HG02938 (cell line): ENCODE data around the gene PCED1B.
"Not testable (repeated sequence)": the region's sequence is repeated elsewhere in the genome, so short reads cannot be mapped to it uniquely, and the experiment has no call there.

Experiments
- ATAC-seq: cut with Tn5 transposase; IDR thresholded peaks from one replicate; pipeline ENCODE4 v1.9.1; 2021; ENCODE audit warnings: mild to moderate bottlenecking, moderate library complexity; ENCODE audit not compliant: unreplicated experiment

The PCED1B gene

GRCh38 chr12:47117305-47117704 is 37.9 kb downstream of the PCED1B start:
- ATAC-seq: not testable (repeated sequence)

GRCh38 chr12:47120736-47121135 is 41.3 kb downstream of the PCED1B start:
- no peak for ATAC-seq

GRCh38 chr12:47121146-47121545 is 41.7 kb downstream of the PCED1B start:
- ATAC-seq: no peak

- no peak for ATAC-seq
Observed at GRCh38 chr12:47122602-47123001, 43.2 kb downstream of the PCED1B start.

- no peak for ATAC-seq
Observed at GRCh38 chr12:47123730-47124129, 44.3 kb downstream of the PCED1B start.

- no peak for ATAC-seq
Observed at GRCh38 chr12:47124451-47124850, 45.0 kb downstream of the PCED1B start.

GRCh38 chr12:47126246-47126645 is 46.8 kb downstream of the PCED1B start:
- no peak for ATAC-seq

GRCh38 chr12:47131011-47131410 is 51.6 kb downstream of the PCED1B start:
- no peak for ATAC-seq

GRCh38 chr12:47134005-47134404 is 54.6 kb downstream of the PCED1B start:
- no peak for ATAC-seq

- ATAC-seq: no peak
Observed at GRCh38 chr12:47135578-47135977, 56.2 kb downstream of the PCED1B start.

GRCh38 chr12:47139000-47139681 is 59.7 kb downstream of the PCED1B start:
- no peak for ATAC-seq

GRCh38 chr12:47141459-47141858 is 62.0 kb downstream of the PCED1B start:
- no peak for ATAC-seq

- ATAC-seq: no peak
Observed at GRCh38 chr12:47144769-47145168, 65.3 kb downstream of the PCED1B start.

- ATAC-seq: no peak
Observed at GRCh38 chr12:47145188-47145587, 65.8 kb downstream of the PCED1B start.

GRCh38 chr12:47147739-47148138 is 68.3 kb downstream of the PCED1B start:
- no peak for ATAC-seq

GRCh38 chr12:47149146-47149545 is 69.7 kb downstream of the PCED1B start:
- no peak for ATAC-seq

- ATAC-seq: no peak
Observed at GRCh38 chr12:47152095-47152494, 72.7 kb downstream of the PCED1B start.

- ATAC-seq: no peak
Observed at GRCh38 chr12:47155457-47156166, 76.2 kb downstream of the PCED1B start.

- no peak for ATAC-seq
Observed at GRCh38 chr12:47156167-47156736, 76.8 kb downstream of the PCED1B start.

GRCh38 chr12:47158792-47159191 is 79.4 kb downstream of the PCED1B start:
- ATAC-seq: no peak

GRCh38 chr12:47159348-47159747 is 79.9 kb downstream of the PCED1B start:
- no peak for ATAC-seq
